ENCODE results near the gene LRRN4.

Gene LRRN4

DNA sequence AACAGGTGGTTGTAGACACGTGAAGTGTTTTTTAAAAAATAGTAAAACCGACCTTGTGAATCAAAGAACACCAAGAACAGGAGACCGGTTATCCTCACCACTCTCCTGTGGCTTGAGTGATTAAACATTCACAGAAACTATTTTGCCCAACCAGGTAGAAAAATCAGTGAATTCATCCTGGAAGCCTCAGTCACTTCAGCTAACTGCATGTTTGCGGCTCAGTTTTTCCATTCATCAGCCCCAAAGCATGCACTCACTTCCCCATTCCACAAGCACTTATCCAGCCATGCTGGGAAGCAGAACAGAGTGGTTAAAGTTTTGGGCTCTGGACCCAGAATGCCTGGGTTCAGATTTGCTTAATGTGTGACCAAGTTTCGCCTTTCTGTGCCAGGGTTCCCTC lies 2.4 kb downstream of the LRRN4 start:
- no peaks in the 10 kb centered on the region for H3K79me2 ChIP-seq (ENCODE audit: control insufficient read depth, low read length)
- no peak overlapping the region for H3K4me3 ChIP-seq (ENCODE audit: low read length)
- H3K4me1 ChIP-seq (ENCODE audit: control insufficient read depth, low read length) = no peaks in the 10 kb centered on the region
- H3K9me3 ChIP-seq (ENCODE audit: control insufficient read depth, insufficient read depth, low read length) = no peaks in the 10 kb centered on the region
- no peak overlapping the region for H3K4me2 ChIP-seq (ENCODE audit: low read length)
- H3K27me3 ChIP-seq (ENCODE audit: control insufficient read depth, low read length) = no peaks in the 10 kb centered on the region
- H3K36me3 ChIP-seq (ENCODE audit: control insufficient read depth, low read length) = no peaks in the 10 kb centered on the region
- H3K9me2 ChIP-seq (replicated peaks; ENCODE audit: control insufficient read depth, low read length) = no peaks in the 10 kb centered on the region
- H4K20me1 ChIP-seq (ENCODE audit: control insufficient read depth, insufficient read depth, low read depth, low read length) = no peaks in the 10 kb centered on the region
- no peaks in the 10 kb centered on the region for H3F3A ChIP-seq (ENCODE audit: control insufficient read depth, insufficient read depth)
- no peak overlapping the region for H3K27ac ChIP-seq (ENCODE audit: low read depth, low read length)
- TF ChIP-seq CTCF (IDR thresholded peaks at IDR 0.05; ENCODE audit: low read depth, low read length, poor library complexity, severe bottlenecking) = no peak

GRCh38 chr20:6048391-6048790 lies 5.5 kb downstream of the LRRN4 start:
- H3K79me2 ChIP-seq (ENCODE audit: control insufficient read depth, low read length) = no peaks in the 10 kb centered on the region
- H3K27ac ChIP-seq (ENCODE audit: low read depth, low read length) = no peak overlapping the region
- H3K36me3 ChIP-seq (ENCODE audit: control insufficient read depth, low read length) = no peaks in the 10 kb centered on the region
- no peaks in the 10 kb centered on the region for H3F3A ChIP-seq (ENCODE audit: control insufficient read depth, insufficient read depth)
- no peaks in the 10 kb centered on the region for H4K20me1 ChIP-seq (ENCODE audit: control insufficient read depth, insufficient read depth, low read depth, low read length)
- H3K27me3 ChIP-seq (ENCODE audit: control insufficient read depth, low read length) = no peaks in the 10 kb centered on the region
- no peak overlapping the region for H3K4me2 ChIP-seq (ENCODE audit: low read length)
- no peaks in the 10 kb centered on the region for H3K4me1 ChIP-seq (ENCODE audit: control insufficient read depth, low read length)
- H3K9me3 ChIP-seq (ENCODE audit: control insufficient read depth, insufficient read depth, low read length) = no peaks in the 10 kb centered on the region
- H3K4me3 ChIP-seq (ENCODE audit: low read length) = no peak overlapping the region
- TF ChIP-seq CTCF (IDR thresholded peaks at IDR 0.05; ENCODE audit: low read depth, low read length, poor library complexity, severe bottlenecking) = no peak
- no peak for TF ChIP-seq EZH2phosphoT487 (IDR thresholded peaks at IDR 0.05; ENCODE audit: borderline replicate concordance, low read length)
- H3K9me2 ChIP-seq (replicated peaks; ENCODE audit: control insufficient read depth, low read length) = no peaks in the 10 kb centered on the region

DNA sequence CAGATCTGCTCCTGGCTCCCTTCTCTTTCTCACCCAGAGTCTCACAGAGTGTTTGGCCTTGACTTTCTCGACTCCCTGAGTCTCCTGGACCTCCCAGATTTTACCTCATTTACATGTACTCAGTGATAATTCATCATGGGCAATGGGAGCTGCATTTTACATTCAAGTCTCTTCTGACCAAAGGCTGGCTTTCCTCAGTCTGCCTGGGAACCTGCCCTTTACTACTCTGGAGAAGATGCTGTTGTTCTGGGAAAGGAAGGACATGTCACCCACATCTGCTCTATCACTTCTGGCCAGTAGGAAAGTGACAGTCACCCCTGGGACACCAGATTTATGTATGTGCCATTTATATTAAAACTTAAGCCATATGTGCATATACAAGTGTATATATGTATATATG lies 7.4 kb downstream of the LRRN4 start:
- no peak for TF ChIP-seq EZH2phosphoT487 (IDR thresholded peaks at IDR 0.05; ENCODE audit: borderline replicate concordance, low read length)
- no peak for TF ChIP-seq CTCF (IDR thresholded peaks at IDR 0.05; ENCODE audit: low read depth, low read length, poor library complexity, severe bottlenecking)
- Histone ChIP-seq H3F3A (ENCODE audit: control insufficient read depth, insufficient read depth) (no peaks in the 10 kb centered on the region), H3K4me3 (ENCODE audit: low read length) (no peak overlapping the region), H4K20me1 (ENCODE audit: control insufficient read depth, insufficient read depth, low read depth, low read length) (no peaks in the 10 kb centered on the region), H3K4me1 (ENCODE audit: control insufficient read depth, low read length) (no peaks in the 10 kb centered on the region), H3K4me2 (ENCODE audit: low read length) (no peak overlapping the region), H3K27ac (ENCODE audit: low read depth, low read length) (no peak overlapping the region), H3K9me2 (replicated peaks; ENCODE audit: control insufficient read depth, low read length) (no peaks in the 10 kb centered on the region), H3K9me3 (ENCODE audit: control insufficient read depth, insufficient read depth, low read length) (no peaks in the 10 kb centered on the region), H3K79me2 (ENCODE audit: control insufficient read depth, low read length) (no peaks in the 10 kb centered on the region), H3K36me3 (ENCODE audit: control insufficient read depth, low read length) (peaks cover 6% of the 10 kb centered on the region; the same call in 1 of the 2 replicates), H3K27me3 (ENCODE audit: control insufficient read depth, low read length) (no peaks in the 10 kb centered on the region)

DNA sequence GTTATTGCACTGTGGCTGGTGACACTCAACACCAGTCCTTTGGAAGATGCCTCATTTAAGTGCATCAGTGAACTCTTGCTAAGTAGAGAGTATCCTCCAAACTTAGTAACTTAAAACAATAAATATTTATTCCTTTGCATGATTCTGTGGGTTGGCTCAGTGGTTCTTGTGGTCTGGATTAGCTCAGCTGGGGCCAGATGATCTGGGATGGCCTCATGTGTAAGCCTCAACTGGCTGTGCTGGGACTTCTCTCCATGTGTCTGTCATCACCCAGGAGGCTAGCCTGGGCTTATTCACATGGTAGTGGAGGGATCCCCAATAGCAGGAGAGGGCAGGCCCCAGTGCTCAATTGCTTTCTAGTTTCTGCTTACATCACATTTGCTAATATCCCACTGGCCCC lies 8.3 kb downstream of the LRRN4 start:
- TF ChIP-seq CTCF (IDR thresholded peaks at IDR 0.05; ENCODE audit: low read depth, low read length, poor library complexity, severe bottlenecking) = no peak
- no peak for TF ChIP-seq EZH2phosphoT487 (IDR thresholded peaks at IDR 0.05; ENCODE audit: borderline replicate concordance, low read length)
- Histone ChIP-seq H3F3A (ENCODE audit: control insufficient read depth, insufficient read depth) (no peaks in the 10 kb centered on the region), H3K4me2 (ENCODE audit: low read length) (no peak overlapping the region), H3K27me3 (ENCODE audit: control insufficient read depth, low read length) (no peaks in the 10 kb centered on the region), H4K20me1 (ENCODE audit: control insufficient read depth, insufficient read depth, low read depth, low read length) (no peaks in the 10 kb centered on the region), H3K9me2 (replicated peaks; ENCODE audit: control insufficient read depth, low read length) (no peaks in the 10 kb centered on the region), H3K4me1 (ENCODE audit: control insufficient read depth, low read length) (no peaks in the 10 kb centered on the region), H3K79me2 (ENCODE audit: control insufficient read depth, low read length) (no peaks in the 10 kb centered on the region), H3K36me3 (ENCODE audit: control insufficient read depth, low read length) (peaks cover 14% of the 10 kb centered on the region), H3K4me3 (ENCODE audit: low read length) (no peak overlapping the region), H3K9me3 (ENCODE audit: control insufficient read depth, insufficient read depth, low read length) (no peaks in the 10 kb centered on the region), H3K27ac (ENCODE audit: low read depth, low read length) (no peak overlapping the region)

Data from DOHH2 (cell line).